NB4 (cell line): ENCODE data around the gene VWA3A.

Experiments used
- DNase-seq: peaks from one replicate; pipeline ENCODE4 v3.0.0; 2010; ENCODE audit warnings: low read depth
- H3K4me3 ChIP-seq: one replicate; pipeline ENCODE4 v1.5.1; 2011; ENCODE audit warnings: mild to moderate bottlenecking, low read depth, low read length, moderate library complexity
- CTCF ChIP-seq: IDR thresholded peaks from one replicate; pipeline ENCODE4 v1.5.1; 2012; ENCODE audit warnings: low read depth, low read length
- MYC ChIP-seq: IDR thresholded peaks from 2 replicates; pipeline ENCODE4 v1.6.1; 2011; ENCODE audit warnings: low read depth, low read length
- POLR2A ChIP-seq: IDR thresholded peaks from 2 replicates; pipeline ENCODE4 v1.6.1; 2011; ENCODE audit warnings: mild to moderate bottlenecking; ENCODE audit not compliant: insufficient read length; ENCODE audit errors: extremely low read depth
- TF ChIP-seq, protein P1 (sequence below): IDR thresholded peaks from 2 replicates; pipeline ENCODE4 v1.6.1; 2011; ENCODE audit warnings: low read depth, low read length

Gene VWA3A

DNA sequence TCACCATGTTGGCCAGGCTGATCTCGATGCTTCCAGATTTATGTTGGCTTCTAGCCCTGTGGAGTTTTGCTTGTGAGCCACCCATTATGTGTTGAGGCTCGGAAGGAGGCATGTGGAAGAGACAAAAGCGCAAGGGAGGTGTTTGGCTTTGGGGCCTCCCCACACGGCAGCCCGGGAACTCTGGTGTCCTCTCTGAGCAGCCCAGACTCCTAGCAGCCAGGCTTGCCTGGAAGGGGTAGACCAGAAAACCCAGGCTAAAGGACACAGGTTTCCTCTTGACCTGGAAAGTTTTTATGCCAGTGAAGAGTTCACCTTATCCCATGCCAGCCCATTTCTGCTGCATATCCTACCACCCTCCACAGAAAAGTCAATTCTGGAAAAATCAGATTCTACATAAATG lies 91.0 kb downstream of the VWA3A start:
- no peak overlapping the region for H3K4me3 ChIP-seq
- TF ChIP-seq MYC (no peak), CTCF (no peak), POLR2A (no peak)
- TF ChIP-seq, protein P1, sequence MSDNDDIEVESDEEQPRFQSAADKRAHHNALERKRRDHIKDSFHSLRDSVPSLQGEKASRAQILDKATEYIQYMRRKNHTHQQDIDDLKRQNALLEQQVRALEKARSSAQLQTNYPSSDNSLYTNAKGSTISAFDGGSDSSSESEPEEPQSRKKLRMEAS, result no peak
- no peak for DNase-seq

DNA sequence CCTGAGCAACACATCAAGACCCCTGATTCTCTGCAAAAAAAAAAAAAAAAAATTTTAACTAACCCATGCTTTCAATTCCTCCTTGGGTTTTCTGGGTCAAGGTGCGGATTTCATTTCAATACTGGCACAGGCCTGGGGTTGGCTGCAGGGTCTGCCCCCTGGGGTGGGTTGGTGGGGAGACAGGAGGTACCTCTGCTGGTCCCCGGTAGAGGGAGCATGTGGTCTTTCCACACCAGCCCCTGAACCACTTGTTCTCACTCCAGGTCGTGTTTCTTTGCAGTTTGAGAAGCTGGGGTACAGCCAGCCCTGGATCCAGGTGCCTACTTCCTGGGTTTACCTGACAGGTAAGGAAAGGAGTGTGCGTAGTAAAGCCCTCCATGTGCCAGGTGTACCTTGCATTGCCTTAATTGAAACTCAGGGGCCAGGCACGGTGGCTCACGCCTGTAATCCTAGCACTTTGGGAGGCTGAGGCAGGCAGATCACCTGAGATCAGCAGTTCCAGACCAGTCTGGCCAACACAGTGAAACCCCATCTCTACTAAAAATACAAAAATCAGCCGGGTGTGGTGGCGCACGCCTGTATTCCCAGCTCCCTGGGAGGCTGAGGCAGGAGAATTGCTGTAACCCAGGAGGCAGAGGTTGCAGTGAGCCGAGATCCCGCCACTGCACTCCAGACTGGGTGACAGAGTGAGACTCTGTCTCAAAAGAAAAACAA lies 91.7 kb downstream of the VWA3A start:
- H3K4me3 ChIP-seq, result no peak overlapping the region
- DNase-seq, result peak; percentile 52
- TF ChIP-seq POLR2A (no peak), MYC (no peak), CTCF (peak; percentile 67)
- TF ChIP-seq, protein P1, result no peak

GRCh38 chr16:22184615-22184968 lies 92.3 kb downstream of the VWA3A start:
- H3K4me3 ChIP-seq, result no peak overlapping the region
- TF ChIP-seq, protein P1, result no peak
- TF ChIP-seq CTCF, result no peak
- no peak for TF ChIP-seq POLR2A
- TF ChIP-seq MYC, result no peak
- no peak for DNase-seq

- DNase-seq, result peak; percentile 42
- H3K4me3 ChIP-seq, result no peak overlapping the region
- no peak for TF ChIP-seq POLR2A
- peak; percentile 47 for TF ChIP-seq CTCF
- TF ChIP-seq, protein P1, result no peak
Observed at GRCh38 chr16:22186517-22186916, 94.2 kb downstream of the VWA3A start.

DNA sequence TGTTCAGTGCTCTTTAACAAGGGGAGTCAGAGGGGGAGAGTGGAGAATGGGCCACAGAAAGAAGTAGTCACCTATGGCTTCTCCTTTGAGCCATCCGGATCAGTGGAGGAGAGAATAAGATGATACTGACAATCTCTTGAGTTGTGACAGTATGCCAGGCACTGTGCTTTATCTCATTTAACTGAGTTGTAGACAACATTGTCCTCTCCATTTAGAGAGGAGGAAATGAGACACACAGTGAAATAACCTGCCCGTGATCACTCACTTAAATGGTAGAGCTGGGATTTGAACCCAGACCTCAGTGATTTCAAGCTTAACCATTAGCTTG lies 95.9 kb downstream of the VWA3A start:
- H3K4me3 ChIP-seq, result no peak overlapping the region
- DNase-seq, result no peak
- TF ChIP-seq CTCF, result no peak
- TF ChIP-seq, protein P1, result no peak
- TF ChIP-seq POLR2A, result no peak
- no peak for TF ChIP-seq MYC
